Peyer's patch (tissue), 4 donors: ENCODE results near the gene DNPH1. TPM values are rescaled to one million over a fixed set of nuclear protein-coding genes. Genes with fewer than 3 reads are reported as not detected.
A peak's percentile ranks its signal among the peaks of the same experiment; 100 is the strongest.

Source experiments
- DNase-seq, 3 donors: peaks; one replicate each; pipeline ENCODE4 v3.0.0-alpha.2; 2017 to 2019
- H3K27ac ChIP-seq, 4 donors: fragments of 200-600 bp; sonication (generic); one replicate each; pipeline ENCODE4 v1.5.1; 2016 to 2019
- H3K27me3 ChIP-seq, 2 donors: fragments of 200-600 bp; sonication (generic); one replicate each; pipeline ENCODE4 v1.5.1; 2019
- H3K36me3 ChIP-seq, 3 donors: fragments of 200-600 bp; sonication (generic); one replicate each; pipeline ENCODE4 v1.5.1; 2016 to 2019
- H3K4me1 ChIP-seq, 4 donors: fragments of 200-600 bp; sonication (generic); one replicate each; pipeline ENCODE4 v1.5.1; 2016 to 2019
- H3K4me3 ChIP-seq, 4 donors: fragments of 200-600 bp; sonication (generic); 1 replicate in 3 of 4; 2 replicates in 1 of 4; pipeline ENCODE4 v1.5.1; 2016 to 2019; ENCODE audit warnings: mild to moderate bottlenecking in 1 of 4
- H3K9me3 ChIP-seq, 4 donors: fragments of 200-600 bp; sonication (generic); one replicate each; pipeline ENCODE4 v1.5.1; 2016 to 2019; ENCODE audit warnings: mild to moderate bottlenecking in 1 of 4
- POLR2A ChIP-seq, 2 donors: fragments of 450-650 bp; IDR thresholded peaks; one replicate each; pipeline ENCODE4 v1.5.1; 2017; ENCODE audit warnings: antibody characterized with exemption in 2 of 2, mild to moderate bottlenecking in 2 of 2, moderate library complexity in 2 of 2
- total RNA-seq, 4 donors: library from RNA; depleted of rRNA; stranded (reverse); fragments of >200 nt; gene quantifications; one replicate each; pipeline ENCODE4 v1.1.0, GENCODE V29; 2016
- TF ChIP-seq, protein P1 (sequence below), 6 experiments: fragments of 450-650 bp in 4 of 6; fragments of 200-600 bp in 2 of 6; sonication (generic) in 1 of 6; IDR thresholded peaks; one replicate each; pipeline ENCODE4 v1.5.1; 2017 to 2019; ENCODE audit warnings: antibody characterized with exemption in 6 of 6, mild to moderate bottlenecking in 3 of 6, moderate library complexity in 1 of 6

The DNPH1 gene, protein sequence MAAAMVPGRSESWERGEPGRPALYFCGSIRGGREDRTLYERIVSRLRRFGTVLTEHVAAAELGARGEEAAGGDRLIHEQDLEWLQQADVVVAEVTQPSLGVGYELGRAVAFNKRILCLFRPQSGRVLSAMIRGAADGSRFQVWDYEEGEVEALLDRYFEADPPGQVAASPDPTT
- total RNA-seq = 100 to 1,000 TPM; 138 to 304 (median 176) TPM

DNA sequence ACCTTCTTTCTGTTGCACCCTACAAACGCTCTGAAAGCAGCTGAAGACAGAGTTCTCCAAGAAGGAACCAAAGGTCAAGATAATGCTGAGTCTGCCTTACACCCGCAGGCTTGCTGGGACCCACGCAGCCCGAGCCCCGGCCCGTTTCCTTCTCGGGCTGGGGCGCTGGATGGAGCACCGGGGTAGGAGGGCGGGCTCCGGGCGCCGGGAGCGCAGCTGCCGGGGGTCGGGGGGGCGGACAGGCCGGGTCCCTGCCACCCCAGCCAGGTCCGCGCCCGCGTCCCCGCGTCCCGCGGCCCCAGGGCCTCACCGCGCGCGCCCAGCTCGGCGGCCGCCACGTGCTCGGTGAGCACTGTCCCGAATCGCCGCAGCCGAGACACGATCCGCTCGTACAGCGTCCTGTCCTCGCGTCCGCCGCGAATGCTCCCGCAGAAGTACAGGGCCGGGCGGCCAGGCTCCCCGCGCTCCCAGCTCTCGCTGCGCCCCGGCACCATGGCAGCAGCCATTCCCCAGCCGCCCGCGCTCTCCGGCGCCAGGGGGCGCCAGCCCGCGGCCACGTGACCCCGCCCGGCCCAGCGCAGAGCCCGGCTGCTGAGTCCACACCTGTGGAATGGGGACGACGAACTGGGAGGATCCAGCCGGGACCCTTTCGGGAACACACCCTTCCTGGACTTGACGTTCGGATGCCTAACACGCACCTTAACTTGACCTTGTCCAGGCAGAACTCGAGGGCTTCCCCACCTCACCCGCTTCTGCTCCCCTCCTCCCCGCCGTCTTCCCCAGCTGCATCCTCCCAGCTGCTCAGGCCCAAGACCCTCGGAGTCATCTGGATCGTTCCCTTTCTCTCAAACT is at the start of gene DNPH1:
DNPH1 (minus strand) TSS at position 531 of the 852 bp plus-strand sequence; CDS start at position 506, 25 bp downstream.
- Histone ChIP-seq H3K4me1 (peaks cover 0 to 23% (median 4%) of the 10 kb centered on the region in 4 donors), H3K27me3 (no peaks in the 10 kb centered on the region), H3K36me3 (peaks cover 0 to 9% (median 0%) of the 10 kb centered on the region in 3 donors), H3K9me3 (no peaks in the 10 kb centered on the region), H3K4me3 (peak within 1 kb of the TSS; percentile 68 to 98 (median 82)), H3K27ac (peak within 1 kb of the TSS; percentile 62 to 88 (median 78))
- TF ChIP-seq, protein P1, sequence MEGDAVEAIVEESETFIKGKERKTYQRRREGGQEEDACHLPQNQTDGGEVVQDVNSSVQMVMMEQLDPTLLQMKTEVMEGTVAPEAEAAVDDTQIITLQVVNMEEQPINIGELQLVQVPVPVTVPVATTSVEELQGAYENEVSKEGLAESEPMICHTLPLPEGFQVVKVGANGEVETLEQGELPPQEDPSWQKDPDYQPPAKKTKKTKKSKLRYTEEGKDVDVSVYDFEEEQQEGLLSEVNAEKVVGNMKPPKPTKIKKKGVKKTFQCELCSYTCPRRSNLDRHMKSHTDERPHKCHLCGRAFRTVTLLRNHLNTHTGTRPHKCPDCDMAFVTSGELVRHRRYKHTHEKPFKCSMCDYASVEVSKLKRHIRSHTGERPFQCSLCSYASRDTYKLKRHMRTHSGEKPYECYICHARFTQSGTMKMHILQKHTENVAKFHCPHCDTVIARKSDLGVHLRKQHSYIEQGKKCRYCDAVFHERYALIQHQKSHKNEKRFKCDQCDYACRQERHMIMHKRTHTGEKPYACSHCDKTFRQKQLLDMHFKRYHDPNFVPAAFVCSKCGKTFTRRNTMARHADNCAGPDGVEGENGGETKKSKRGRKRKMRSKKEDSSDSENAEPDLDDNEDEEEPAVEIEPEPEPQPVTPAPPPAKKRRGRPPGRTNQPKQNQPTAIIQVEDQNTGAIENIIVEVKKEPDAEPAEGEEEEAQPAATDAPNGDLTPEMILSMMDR (IDR thresholded peaks at IDR 0.05) = peak; percentile 92 to 98 (median 95)
- TF ChIP-seq POLR2A (IDR thresholded peaks at IDR 0.05) = peak; percentile 28 to 53
- DNase-seq = peak; percentile 71 to 89 (median 89)

GRCh38 chr6:43278524-43279078 is 49.3 kb upstream of the DNPH1 start:
- no peak overlapping the region for H3K4me3 ChIP-seq
- H3K4me1 ChIP-seq = peaks cover 0 to 45% (median 15%) of the 10 kb centered on the region in 4 donors
- no peaks in the 10 kb centered on the region for H3K9me3 ChIP-seq
- DNase-seq = peak in 2 of 3 donors; percentile 80 to 82
- H3K27me3 ChIP-seq = no peaks in the 10 kb centered on the region
- peak overlapping the region in 3 of 4 donors; percentile 79 to 94 (median 93) for H3K27ac ChIP-seq
- TF ChIP-seq, protein P1 (IDR thresholded peaks at IDR 0.05) = no peak
- peak in 1 of 2 donors; percentile 41 for TF ChIP-seq POLR2A (IDR thresholded peaks at IDR 0.05)
- H3K36me3 ChIP-seq = no peaks in the 10 kb centered on the region

- peak in 2 of 3 donors; percentile 90 to 92 for DNase-seq
- Histone ChIP-seq H3K4me3 (no peak overlapping the region), H3K4me1 (peaks cover 0 to 45% (median 15%) of the 10 kb centered on the region in 4 donors), H3K9me3 (no peaks in the 10 kb centered on the region), H3K27me3 (no peaks in the 10 kb centered on the region), H3K36me3 (no peaks in the 10 kb centered on the region), H3K27ac (peak overlapping the region in 3 of 4 donors; percentile 79 to 94 (median 93))
- TF ChIP-seq, protein P1 (IDR thresholded peaks at IDR 0.05) = no peak
- TF ChIP-seq POLR2A (IDR thresholded peaks at IDR 0.05) = peak; percentile 77 to 82
These were observed 48.6 kb upstream of the DNPH1 start for GRCh38 chr6:43277643-43278523.

GRCh38 chr6:43277306-43277642 is 48.0 kb upstream of the DNPH1 start:
- no peaks in the 10 kb centered on the region for H3K27me3 ChIP-seq
- H3K9me3 ChIP-seq = no peaks in the 10 kb centered on the region
- TF ChIP-seq POLR2A (IDR thresholded peaks at IDR 0.05) = no peak
- TF ChIP-seq, protein P1 (IDR thresholded peaks at IDR 0.05) = no peak
- DNase-seq = no peak
- peaks cover 0 to 45% (median 15%) of the 10 kb centered on the region in 4 donors for H3K4me1 ChIP-seq
- H3K36me3 ChIP-seq = no peaks in the 10 kb centered on the region
- peak overlapping the region in 3 of 4 donors; percentile 79 to 94 (median 93) for H3K27ac ChIP-seq
- no peak overlapping the region for H3K4me3 ChIP-seq
